Astrocyte (in vitro differentiated cells and primary cell): ENCODE results near the gene ANGPTL5.

Source experiments
- CTCF ChIP-seq: IDR thresholded peaks from 2 replicates; pipeline ENCODE4 v1.5.1; 2011; ENCODE audit warnings: low read depth, mild to moderate bottlenecking, inconsistent platforms, low read length, moderate library complexity; ENCODE audit not compliant: insufficient read depth
- EZH2 ChIP-seq: IDR thresholded peaks from 2 replicates; pipeline ENCODE4 v1.6.1; 2012; ENCODE audit warnings: mild to moderate bottlenecking, low read length, inconsistent platforms; ENCODE audit not compliant: insufficient read depth

- TF ChIP-seq CTCF = no peak
- no peak for TF ChIP-seq EZH2
These were observed 904 bp upstream of the ANGPTL5 start for GRCh38 chr11:101917226-101917625.
